Measurements from ENCODE around the gene EFCAB9.

The EFCAB9 gene

DNA sequence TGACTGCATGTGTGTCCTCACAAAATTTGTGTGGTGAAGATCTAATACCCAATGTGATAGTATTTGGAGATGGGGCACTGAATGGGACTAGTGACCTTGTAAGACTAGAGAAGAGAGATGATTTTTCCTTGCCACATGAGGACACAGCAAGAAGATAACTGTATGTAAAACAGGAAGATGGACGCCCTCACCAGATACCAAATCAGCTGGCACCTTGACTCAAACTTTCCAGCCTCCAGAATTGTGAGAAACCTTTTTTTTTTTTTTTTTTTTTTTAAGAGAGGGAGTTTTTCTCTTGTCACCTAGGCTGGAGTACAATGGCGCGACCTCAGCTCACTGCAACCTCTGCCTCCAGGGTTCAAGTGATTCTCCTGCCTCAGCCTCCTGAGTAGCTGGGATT is 49.3 kb downstream of the EFCAB9 start:
- no peak for DNase-seq (ENCODE audit: low read depth in 2 of 2)

DNA sequence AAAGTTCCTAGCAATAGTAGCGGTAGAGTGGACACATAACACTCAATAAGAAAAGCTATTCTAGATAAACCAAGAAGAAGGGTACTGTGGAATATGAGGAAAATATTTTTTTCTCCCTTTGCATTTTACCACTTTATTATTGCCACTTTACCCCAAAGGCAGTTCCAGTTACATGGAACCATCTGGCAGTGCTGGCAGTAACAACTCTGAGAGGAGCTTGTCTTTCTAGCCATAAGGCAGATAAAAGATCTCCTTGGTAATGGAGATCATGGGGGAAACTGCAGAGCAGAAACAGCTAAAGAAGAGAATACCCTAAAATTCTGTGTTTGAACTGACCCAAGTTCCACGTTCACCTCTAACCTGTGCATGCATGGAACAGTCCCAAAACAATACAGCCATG is 51.1 kb downstream of the EFCAB9 start:
- DNase-seq (ENCODE audit: low read depth in 2 of 2) = no peak

DNA sequence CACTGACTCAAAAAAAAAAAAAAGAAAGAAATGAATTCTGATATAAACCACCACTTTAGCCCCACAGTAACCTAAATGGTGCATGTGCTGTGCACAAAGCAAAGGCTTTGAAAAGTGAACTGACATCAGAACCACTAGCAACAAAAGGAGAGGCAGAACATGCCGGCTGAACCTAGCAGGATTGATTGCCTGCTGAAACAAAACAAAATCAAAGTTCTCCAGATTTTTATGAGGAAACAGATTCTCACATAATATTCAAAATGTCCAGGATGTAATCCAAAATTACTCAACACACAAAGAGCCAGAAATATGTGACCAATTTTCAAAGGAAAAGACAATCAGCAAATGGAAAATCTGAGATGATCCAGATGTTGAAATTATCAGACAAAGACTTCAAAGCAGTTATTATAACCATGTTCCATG is 51.7 kb downstream of the EFCAB9 start:
- no peak for DNase-seq (ENCODE audit: low read depth in 2 of 2)

DNA sequence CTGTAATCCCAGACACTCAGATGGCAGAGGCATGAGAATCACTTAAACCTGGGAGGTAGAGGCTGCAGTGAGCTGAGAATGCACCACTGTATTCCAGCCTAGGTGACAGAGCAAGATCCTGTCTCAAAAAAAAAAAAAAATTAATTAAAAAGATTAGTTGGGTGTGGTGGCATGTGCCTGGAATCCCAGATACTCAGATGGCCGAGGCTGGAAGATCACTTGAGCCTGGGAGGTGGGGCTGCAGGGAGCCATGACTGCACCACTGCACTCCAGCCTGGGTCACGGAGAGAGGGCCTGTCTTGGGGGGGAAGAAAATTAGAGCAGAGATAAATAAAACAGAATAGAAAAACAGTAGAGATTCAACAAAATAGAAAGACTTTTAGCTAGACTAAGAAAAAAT is 54.7 kb downstream of the EFCAB9 start:
- DNase-seq (ENCODE audit: low read depth in 2 of 2) = no peak

DNA sequence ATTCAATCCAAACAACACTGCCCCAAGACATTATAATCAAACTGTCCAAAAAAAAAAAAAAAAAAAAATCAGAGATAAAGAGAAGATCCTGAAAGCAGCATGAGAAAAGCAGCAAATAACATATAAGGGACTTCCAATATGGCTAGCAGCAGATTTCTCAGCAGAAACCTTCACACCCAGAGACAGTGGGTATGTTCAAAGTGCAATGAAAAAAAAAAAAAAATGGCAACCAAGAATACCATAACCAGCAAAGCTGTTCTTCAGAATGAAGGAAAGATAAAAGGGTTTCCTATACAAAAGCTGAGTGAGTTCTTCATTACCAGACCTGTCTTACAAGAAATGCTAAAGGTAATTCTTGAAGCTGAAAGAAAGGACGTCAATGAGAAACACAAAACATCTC is 57.4 kb downstream of the EFCAB9 start:
- DNase-seq (ENCODE audit: low read depth in 2 of 2) = no peak

DNA sequence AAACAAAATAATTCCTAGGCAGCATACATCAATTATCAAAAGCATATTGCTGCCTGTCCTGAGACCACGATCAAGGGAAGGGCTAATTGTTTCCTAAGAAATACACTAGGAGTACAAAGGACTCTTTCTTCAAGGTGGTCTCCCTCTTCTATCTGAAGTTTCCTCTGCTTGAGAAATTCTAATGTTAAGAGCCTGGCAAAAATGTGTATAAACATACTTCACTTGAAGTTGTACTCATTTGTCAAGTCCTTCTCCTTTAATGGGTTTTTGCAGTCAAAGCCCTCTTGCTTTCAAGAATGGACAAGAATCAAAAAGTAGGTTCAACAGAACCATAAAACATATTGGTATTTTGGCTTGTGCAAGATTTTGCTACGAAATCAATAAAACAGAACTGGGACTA is 58.5 kb downstream of the EFCAB9 start:
- DNase-seq (ENCODE audit: low read depth in 2 of 2) = no peak
